LNCaP clone FGC (cell line): ENCODE measurements around the gene SOX9.

Source experiments
- DNase-seq: peaks from one replicate; pipeline ENCODE4 v3.0.0-alpha.2; 2011; ENCODE audit warnings: low read depth
- H3K4me3 ChIP-seq: 2 replicates; pipeline ENCODE4 v1.5.1; 2011; ENCODE audit warnings: mild to moderate bottlenecking, low read depth, low read length, control low read depth
- CTCF ChIP-seq: IDR thresholded peaks from 2 replicates; pipeline ENCODE4 v1.5.1; 2012; ENCODE audit warnings: mild to moderate bottlenecking; ENCODE audit not compliant: control insufficient read depth, insufficient read depth; ENCODE audit errors: extremely low read depth

Gene SOX9

GRCh38 chr17:72120642-72121163 lies at the start of gene SOX9:
TSS of gene SOX9 (plus strand) at chr17:72121020. CDS start at chr17:72121392, 372 bp downstream.
- peak; percentile 58 for DNase-seq
- H3K4me3 ChIP-seq = peak within 1 kb of the TSS; percentile 65
- TF ChIP-seq CTCF = no peak

GRCh38 chr17:72071330-72071729 lies 49.5 kb upstream of the SOX9 start:
- H3K4me3 ChIP-seq = no peak overlapping the region
- DNase-seq = no peak

GRCh38 chr17:72075995-72076677 lies 44.7 kb upstream of the SOX9 start:
- DNase-seq = no peak
- TF ChIP-seq CTCF = no peak

More at GRCh38 chr17:72071330-72071729, 49.5 kb upstream of the SOX9 start:
- TF ChIP-seq CTCF = no peak

GRCh38 chr17:72076678-72077030 lies 44.2 kb upstream of the SOX9 start:
- H3K4me3 ChIP-seq = no peak overlapping the region
- TF ChIP-seq CTCF = no peak
- no peak for DNase-seq

More at GRCh38 chr17:72075995-72076677, 44.7 kb upstream of the SOX9 start:
- no peak overlapping the region for H3K4me3 ChIP-seq

- TF ChIP-seq CTCF = peak; percentile 10; the same call in 1 of the 2 replicates
- H3K4me3 ChIP-seq = no peak overlapping the region
- DNase-seq = no peak
These were observed 43.4 kb upstream of the SOX9 start for GRCh38 chr17:72077326-72077960.

- TF ChIP-seq CTCF = no peak
- H3K4me3 ChIP-seq = no peak overlapping the region
- peak; percentile 87 for DNase-seq
These were observed 41.1 kb upstream of the SOX9 start for GRCh38 chr17:72079700-72080099.

GRCh38 chr17:72087876-72088275 lies 32.9 kb upstream of the SOX9 start:
- DNase-seq = no peak
- H3K4me3 ChIP-seq = no peak overlapping the region
- no peak for TF ChIP-seq CTCF
